HG02852 (cell line): Measurements from ENCODE around the gene ZNF407.

Source experiments
- ATAC-seq: cut with Tn5 transposase; IDR thresholded peaks from one replicate; pipeline ENCODE4 v1.9.1; 2021; ENCODE audit warnings: mild to moderate bottlenecking, moderate library complexity; ENCODE audit not compliant: unreplicated experiment

Gene ZNF407

DNA sequence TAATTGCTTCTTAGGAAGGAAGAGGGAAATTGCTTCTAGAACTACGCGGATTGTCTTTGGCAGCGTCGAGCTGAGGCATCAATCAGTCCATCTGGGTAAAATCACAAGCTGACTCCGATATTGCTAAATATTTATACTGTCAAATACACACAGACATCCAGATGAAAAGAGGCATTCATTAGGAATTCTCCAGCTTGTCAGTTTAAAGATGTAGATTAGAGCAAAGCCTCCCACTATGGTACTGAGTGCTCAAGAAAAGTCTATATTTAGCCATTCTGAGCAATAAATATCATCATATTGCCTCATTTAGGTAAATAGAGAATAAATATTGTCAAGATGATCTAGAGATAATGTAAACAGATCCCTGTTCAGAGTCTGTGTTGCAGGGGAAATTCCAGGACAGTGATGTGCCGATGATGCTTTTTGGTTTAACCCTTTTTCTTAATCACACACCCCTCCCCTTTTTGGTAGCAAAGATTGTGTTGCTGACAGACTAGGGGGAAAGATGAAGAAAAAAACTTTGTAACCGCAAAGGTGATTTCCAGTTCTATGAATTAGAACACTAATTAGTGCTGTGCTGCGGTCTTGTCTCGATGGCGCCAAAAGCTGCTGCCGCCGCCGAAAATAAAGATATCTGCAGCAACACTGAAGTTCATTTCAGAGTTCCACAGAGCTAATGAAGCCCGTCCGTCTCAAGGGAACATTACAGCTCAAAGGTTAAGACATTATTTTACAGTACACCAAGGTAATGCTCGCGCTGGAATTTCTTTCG lies 439.4 kb downstream of the ZNF407 start:
- no peak for ATAC-seq

DNA sequence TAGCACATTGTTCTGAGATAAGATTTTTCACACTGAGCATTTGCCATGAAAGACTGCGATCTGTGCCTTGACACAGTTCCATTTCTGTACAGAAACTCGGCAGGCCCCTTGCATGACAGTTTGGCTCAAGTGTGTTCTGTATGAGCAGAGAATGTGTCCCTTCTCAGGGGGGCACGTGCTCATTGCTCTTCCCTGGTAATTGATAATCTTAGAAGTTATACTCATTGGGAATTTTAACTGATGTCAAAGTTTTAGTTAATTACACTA lies 440.0 kb downstream of the ZNF407 start:
- no peak for ATAC-seq

- no peak for ATAC-seq
These were observed 443.9 kb downstream of the ZNF407 start for GRCh38 chr18:75041586-75041985.

- ATAC-seq = no peak
These were observed 445.8 kb downstream of the ZNF407 start for GRCh38 chr18:75043478-75043877.

DNA sequence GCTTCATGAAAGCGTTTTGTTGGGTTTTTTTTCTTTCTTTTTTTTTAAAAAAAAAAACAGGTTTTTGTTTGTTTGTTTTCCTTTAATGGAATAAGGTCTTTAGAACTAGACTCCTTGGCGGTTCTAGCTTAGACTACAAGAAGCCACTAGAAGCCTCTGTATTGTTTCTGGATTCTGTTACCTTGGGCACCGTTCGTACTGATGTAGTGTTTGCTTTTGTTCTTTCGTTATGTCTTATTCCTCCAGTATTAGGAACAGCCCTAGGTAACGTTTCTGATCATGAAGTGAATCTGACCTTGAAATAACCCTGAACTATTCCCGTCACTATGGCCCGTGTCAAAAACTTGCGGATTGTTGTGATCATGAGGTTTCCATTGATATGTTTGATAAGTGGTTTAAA lies 446.6 kb downstream of the ZNF407 start:
- ATAC-seq = no peak

GRCh38 chr18:75044791-75045190 lies 447.1 kb downstream of the ZNF407 start:
- ATAC-seq = no peak

DNA sequence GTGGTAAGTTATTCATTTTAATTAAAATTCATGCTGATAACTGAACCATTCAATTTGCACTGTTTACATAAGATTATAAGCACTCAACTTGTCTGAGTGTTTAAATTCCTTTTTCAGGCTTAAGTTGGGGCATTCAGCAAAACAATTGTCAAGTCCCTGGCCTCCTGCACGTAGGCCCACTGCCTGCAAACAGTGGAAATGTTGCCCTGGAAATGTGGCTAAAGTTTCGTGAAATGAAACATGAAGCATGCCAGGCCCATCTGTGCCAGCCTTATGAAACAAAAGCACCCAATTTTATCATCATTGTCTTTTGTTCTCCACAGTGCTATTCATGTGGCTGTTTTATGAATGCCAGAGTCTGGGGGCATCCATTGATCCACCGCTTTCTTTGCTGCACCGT lies 447.6 kb downstream of the ZNF407 start:
- no peak for ATAC-seq

DNA sequence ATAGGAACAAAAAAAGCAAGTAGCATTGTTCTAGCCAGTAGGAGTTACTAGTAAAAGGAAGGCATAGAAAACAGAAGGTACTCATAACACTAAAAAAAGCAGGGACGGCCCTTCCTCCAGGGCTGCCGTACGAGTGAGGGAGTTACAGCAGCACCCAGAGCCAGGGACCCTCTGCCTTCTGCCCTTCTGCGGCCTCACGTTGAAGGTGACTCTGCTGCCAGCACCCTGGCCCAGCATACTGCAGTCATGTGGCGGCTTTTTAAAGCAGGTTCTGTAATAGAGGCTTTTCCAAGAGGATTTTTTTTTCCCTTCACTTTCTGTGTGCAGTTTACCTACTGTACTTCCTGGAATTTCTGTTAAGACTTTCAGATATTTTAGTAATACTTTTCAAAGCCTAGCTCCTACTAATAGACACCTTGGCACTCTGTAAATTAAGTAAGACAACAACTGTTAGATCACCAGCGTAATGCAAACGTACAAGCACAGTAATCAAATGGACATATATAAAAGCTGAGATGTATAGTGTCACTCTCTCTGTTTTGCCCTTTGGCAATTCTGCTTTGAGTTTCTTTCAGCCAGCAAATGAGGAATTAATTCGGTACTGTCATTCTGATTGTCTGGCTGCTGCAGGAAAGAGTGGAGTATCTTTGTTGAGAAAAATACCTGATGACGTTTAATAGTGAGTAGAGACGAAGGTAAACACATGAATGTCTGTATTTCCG lies 449.7 kb downstream of the ZNF407 start:
- ATAC-seq = no peak

- no peak for ATAC-seq
These were observed 451.2 kb downstream of the ZNF407 start for GRCh38 chr18:75048776-75049454.

- no peak for ATAC-seq
These were observed 451.8 kb downstream of the ZNF407 start for GRCh38 chr18:75049455-75049789.

- ATAC-seq = no peak
These were observed 454.1 kb downstream of the ZNF407 start for GRCh38 chr18:75051757-75052156.

DNA sequence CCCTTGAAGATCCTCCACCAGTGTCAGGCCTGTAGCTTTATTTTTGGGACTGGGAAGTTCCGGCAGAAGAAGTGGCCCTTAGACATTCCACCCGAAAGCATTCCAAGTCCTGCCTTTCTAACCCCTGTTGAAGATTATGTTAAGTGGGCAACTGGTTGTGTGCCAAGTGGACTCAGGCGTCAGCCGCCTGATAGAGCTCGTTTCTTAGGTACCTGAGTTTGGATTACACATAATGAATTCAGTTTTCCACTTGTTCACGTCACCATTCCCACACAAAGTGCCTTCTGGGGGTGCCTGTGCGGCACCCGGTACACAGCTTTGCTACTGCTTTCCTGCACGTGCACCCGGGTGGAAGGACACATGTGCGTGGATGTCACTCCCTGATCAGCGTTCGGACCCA lies 454.8 kb downstream of the ZNF407 start:
- ATAC-seq = no peak

DNA sequence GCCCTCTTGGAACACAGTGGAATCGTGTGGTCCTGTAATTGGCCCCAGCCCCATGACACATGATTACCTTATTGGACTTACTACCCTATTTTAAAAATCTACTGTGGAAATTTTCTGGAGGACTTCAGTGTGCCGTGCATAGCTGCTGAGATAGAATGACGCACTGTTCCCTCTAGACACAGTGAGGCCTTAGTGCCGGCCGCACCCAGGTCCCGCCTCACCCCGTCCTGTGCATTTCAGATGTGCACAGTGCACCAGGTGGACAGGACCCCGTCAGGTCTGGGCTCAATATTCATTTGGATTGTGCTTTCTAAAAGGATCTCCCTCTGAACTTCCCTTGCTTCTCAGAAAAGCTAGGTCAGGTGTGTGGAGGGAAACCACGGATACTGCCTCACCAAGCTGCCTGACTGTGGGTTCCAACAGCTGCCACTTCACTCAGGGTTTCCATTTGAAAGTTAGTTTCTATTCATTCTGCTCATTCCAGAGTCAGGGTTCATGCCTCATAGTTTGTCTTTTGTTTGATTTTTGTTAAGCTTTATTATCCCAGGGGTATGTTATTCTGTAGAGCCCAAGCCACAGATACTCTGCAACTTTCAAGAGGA lies 455.5 kb downstream of the ZNF407 start:
- ATAC-seq = no peak

GRCh38 chr18:75054046-75054445 lies 456.4 kb downstream of the ZNF407 start:
- no peak for ATAC-seq

DNA sequence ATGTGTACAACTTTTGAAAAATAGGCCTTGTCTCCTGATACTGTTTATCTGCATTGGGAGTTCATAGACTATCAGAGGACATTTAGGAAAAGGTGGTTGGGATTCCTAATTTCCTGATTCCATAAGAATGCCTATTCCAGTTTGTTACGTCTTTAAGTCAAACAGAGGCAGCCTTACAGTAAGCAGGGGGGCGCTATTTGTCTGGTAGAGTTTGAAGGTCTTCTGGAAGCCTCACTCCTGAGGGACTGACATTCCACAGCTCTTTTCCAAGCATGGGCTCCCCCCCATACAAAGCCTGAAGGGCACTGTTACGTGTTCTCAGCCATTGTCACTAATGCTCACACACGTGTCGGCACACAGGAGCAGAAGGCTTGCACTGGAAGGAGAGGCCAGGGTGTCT lies 456.9 kb downstream of the ZNF407 start:
- ATAC-seq = no peak

GRCh38 chr18:75057169-75057960 lies 459.7 kb downstream of the ZNF407 start:
- no peak for ATAC-seq

GRCh38 chr18:75060185-75060584 lies 462.5 kb downstream of the ZNF407 start:
- ATAC-seq = no peak

- ATAC-seq = no peak
These were observed 464.7 kb downstream of the ZNF407 start for GRCh38 chr18:75062297-75062886.

DNA sequence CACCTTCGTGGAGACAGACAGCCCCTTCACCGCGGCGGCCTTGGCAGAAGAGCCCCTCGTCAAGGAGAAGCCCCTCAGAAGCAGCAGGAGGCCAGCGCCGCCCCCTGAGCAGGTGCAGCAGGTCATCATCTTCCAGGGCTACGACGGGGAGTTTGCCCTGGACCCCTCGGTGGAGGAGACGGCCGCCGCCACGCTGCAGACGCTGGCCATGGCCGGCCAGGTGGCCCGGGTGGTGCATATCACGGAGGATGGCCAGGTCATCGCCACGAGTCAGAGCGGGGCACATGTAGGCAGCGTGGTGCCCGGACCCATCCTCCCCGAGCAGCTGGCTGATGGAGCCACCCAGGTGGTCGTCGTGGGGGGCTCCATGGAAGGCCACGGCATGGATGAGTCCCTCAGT lies 465.5 kb downstream of the ZNF407 start:
- ATAC-seq = no peak

DNA sequence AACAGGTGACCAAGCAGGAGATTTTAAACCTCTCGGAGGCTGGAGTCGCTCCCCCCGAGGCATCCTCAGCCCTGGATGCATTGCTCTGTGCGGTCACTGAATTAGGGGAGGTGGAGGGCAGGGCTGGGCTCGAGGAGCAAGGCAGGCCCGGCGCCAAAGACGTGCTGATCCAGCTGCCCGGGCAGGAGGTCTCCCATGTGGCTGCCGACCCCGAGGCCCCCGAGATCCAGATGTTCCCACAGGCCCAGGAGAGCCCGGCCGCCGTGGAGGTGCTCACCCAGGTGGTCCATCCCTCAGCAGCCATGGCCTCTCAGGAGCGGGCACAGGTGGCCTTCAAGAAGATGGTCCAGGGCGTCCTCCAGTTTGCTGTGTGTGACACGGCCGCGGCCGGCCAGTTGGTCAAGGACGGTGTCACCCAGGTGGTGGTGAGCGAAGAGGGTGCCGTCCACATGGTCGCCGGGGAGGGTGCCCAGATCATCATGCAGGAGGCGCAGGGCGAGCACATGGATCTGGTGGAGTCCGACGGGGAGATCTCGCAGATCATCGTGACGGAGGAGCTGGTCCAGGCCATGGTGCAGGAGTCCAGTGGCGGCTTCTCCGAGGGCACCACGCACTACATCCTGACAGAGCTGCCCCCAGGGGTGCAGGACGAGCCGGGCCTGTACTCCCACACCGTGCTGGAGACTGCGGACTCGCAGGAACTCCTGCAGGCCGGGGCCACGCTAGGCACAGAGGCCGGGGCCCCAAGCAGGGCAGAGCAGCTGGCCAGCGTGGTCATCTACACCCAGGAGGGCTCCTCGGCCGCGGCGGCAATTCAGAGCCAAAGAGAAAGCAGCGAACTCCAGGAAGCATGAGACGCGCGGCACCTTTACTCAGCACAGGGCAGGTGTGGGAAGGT lies 466.2 kb downstream of the ZNF407 start:
- ATAC-seq = no peak
